ENCODE data around the gene ST6GALNAC1. TPM values are rescaled to one million over a fixed set of nuclear protein-coding genes. Genes with fewer than 3 reads are reported as not detected.

ST6GALNAC1 gene
- total and polyA plus RNA-seq, 2 of the 13 experiments (the other 11 are each of a cell fraction or from before 2014, with no cell fraction given): not detected

DNA sequence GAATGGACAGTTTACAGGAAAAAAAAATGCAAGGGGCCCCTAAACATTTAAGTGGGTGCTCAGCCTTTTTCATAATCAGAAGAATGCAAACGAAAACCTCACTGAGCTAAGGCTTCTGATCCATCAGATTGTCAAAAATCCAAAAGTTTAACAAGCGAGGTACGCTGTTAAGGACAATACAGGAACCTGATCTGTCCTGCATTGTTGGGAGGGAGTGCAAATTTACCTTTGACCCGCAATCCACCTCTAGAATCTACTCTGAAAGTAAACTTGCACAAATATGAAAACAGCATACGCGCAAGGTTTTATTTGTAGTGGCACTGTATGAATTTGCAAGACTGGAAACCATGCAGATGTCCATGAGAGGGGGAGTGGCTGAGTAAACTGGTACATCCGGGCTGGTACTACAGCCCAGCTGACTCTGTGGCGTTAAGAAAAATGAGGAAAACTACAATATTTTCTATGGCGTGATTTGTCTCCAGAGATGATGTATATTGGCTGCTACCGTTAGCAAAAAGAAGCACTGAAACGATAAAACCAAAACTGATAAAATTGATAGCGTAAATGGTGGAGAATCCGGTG, 28.8 kb upstream of the ST6GALNAC1 start (continued):
- TF ChIP-seq KIAA2018 (CRISPR knock-in tag; IDR thresholded peaks at IDR 0.05; ENCODE audit: borderline replicate concordance) (no peak), ZNF564 (CRISPR knock-in tag; IDR thresholded peaks at IDR 0.05) (no peak), ZNF18 (CRISPR knock-in tag; IDR thresholded peaks at IDR 0.05; ENCODE audit: insufficient replicate concordance) (peak; percentile 9), MED8 (CRISPR knock-in tag; IDR thresholded peaks at IDR 0.05; ENCODE audit: insufficient replicate concordance) (no peak), ZMYM2 (CRISPR knock-in tag; IDR thresholded peaks at IDR 0.05) (no peak), AHDC1 (CRISPR knock-in tag; IDR thresholded peaks at IDR 0.05; ENCODE audit: borderline replicate concordance) (peak; percentile 17; the same call in 1 of the 2 replicates), REL (CRISPR knock-in tag; conservative IDR thresholded peaks at IDR 0.05) (no peak), HOXA7 (CRISPR knock-in tag; IDR thresholded peaks at IDR 0.05) (no peak), PHF8 (CRISPR knock-in tag; IDR thresholded peaks at IDR 0.05) (no peak; the same call in 1 of the 2 replicates), ZBTB37 (CRISPR knock-in tag; IDR thresholded peaks at IDR 0.05) (no peak), ZBTB21 (CRISPR knock-in tag; IDR thresholded peaks at IDR 0.05) (no peak)

All from HepG2 (cell line).